ENCODE data around the gene BTN2A1.
"Not testable (repeated sequence)": the region's sequence is repeated elsewhere in the genome, so short reads cannot be mapped to it uniquely, and the experiment has no call there.

The BTN2A1 gene

DNA sequence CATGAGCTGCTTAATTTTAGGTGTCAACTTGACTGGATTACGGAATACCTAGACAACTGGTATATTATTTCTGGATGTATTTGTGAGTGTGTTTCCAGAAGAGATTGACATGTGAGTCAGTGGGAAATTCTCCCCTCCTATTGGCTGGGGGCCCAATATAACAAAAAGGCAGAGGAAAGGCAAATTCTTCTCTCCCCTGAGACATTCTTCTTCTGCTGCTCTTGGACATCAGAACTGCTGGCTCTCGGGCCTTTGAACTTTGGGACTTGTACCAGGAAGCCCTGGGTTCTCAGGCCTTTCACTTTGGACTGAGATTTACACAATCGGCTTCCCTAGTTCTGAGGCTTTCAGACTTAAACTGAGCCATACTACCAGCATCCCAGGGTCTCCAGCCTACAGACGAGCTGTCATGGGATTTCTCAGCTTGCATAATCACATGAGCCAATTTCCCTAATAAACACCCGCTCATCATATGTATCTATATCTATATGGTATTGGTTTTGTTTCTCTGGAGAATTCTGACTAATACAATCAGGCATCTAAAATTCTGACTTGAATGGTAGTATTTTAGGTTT lies 25.0 kb upstream of the BTN2A1 start:
- DNase-seq (ENCODE audit: low read depth, low spot score) = peak; percentile 74

DNA sequence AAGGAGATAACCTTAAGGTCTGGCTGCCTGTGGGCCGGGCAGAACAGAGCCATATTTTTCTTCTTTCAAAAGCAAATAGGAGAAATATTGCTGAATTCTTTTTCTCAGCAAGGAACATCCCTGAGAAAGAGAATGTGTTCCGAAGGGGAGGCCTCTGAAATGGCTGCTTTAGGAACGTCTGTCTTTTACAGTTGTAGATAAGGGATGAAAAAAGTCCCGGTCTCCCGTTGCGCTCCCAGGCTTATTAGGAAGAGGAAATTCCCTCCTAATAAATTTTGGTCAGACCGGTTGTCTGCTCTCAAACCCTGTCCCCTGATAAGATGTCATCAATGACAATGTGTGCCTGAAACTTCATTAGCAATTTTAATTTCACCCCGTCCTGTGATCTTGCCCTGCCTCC lies 24.1 kb upstream of the BTN2A1 start:
- DNase-seq (ENCODE audit: low read depth, low spot score) = not testable (repeated sequence)

DNA sequence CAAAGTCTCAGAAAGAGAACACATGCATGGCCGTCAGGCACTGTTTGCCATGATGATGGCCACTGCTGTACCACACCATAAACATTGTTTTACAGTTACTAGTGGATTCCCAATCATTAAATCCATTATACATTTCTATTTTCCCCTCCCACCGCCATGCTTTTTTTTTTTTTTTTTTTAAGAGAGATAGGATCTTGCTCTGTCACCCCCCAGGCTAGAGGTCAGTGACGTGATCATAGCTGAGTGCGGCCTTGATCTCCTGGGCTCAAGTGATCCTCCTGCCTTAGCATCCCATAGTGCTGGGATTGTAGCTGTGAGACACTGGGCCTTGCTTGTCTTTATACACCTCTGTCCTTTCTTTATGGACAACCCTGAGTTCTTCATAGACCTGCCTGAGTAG lies 21.7 kb upstream of the BTN2A1 start:
- DNase-seq (ENCODE audit: low read depth, low spot score) = no peak

DNA sequence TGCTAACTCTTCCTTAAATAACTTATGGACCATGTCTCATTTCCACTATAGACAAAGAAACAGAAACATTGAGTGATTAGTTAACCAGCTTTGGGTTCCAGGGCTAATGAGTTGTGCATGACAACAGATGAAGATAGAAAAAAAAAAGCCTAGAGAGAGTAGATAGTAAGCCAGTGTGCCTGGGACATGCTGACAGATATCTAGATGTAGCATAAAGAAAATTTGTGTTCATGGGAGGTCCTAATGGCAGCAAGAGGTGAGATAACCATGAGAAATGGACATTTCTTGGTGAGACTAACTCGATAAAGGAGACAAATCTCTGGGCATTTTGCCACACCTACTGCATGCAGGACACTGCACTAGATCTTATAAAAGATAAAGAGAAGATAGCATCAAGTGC lies 20.2 kb upstream of the BTN2A1 start:
- no peak for DNase-seq (ENCODE audit: low read depth, low spot score)

DNA sequence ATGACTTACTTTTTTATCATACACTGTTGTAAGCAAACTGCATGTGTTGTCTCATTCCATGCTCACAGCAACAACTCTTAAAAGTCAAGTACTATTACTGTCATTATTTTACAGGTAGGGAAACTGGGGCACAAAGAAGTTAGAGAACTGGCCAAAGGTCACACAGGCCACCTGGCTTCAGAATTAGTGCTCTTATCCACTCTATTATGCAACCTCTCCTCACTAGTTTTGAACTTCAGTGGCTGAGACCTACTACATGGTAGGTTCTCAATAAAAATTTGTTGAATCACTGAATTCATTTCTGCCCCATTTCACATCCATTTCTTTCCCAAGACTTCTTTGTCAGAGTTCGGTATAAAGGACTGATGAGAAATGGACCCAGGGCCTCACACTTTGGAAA lies 19.8 kb upstream of the BTN2A1 start:
- no peak for DNase-seq (ENCODE audit: low read depth, low spot score)

DNA sequence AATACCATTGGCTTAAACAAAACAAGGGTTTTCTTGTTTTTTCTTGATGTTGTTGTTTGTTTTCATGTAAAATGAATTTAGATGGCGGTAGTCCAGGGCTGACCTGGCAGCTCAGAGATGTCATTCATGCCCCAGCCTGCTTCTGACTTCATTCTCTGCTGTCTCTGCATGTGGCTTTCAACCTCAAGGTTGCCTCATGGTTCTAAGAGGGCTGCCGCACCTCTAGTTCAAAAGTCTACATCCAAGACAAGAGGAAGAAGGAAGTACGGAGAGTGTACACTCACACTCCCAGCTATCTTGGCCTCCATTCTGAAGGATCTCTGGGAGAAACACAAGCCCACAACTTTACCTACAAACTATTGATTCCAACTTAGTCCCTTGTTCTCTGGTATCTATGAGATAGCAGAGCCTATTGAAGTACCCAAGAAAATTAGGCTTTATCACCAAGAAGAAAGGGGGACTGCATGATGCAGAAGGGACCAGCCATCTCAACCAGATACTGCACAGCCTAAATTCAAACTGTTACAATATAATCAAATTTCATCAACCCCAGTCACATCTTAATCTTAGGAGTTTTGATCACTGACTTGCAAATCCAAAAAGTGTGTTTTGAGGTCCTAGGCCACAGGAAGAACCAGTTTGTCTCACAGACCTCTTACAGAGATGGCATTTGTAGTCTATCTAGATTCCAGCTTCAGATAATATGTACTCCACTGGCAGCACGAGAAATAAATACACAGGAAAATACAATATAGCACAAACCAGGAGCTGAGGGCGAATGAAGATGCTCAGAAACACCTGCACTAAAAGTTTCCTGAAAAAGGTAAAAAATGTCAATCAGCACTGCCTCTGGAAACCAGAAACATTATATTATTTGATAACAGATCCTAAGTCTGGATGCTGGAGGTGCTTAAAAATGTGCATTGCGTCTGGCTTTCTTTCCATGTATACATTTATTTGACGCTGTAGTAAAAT lies 18.3 kb upstream of the BTN2A1 start:
- DNase-seq (ENCODE audit: low read depth, low spot score) = no peak

DNA sequence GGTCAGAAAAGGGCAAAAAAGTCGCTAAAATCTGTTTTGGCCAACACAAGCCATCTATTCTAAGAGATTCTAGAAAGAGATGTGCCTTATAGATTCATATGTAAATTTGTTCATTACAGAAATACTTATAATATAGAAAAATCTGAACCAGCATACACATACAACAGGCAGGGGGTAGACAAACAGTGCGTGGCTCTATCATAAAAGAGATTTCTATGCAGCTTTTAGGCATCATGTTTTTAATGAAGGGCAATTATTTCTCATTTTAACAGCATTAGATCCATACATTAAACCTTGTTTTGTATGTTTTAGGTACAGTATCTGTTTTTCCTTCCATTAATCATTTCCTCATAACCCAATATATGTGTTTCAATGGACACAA lies 16.8 kb upstream of the BTN2A1 start:
- DNase-seq (ENCODE audit: low read depth, low spot score) = no peak

DNA sequence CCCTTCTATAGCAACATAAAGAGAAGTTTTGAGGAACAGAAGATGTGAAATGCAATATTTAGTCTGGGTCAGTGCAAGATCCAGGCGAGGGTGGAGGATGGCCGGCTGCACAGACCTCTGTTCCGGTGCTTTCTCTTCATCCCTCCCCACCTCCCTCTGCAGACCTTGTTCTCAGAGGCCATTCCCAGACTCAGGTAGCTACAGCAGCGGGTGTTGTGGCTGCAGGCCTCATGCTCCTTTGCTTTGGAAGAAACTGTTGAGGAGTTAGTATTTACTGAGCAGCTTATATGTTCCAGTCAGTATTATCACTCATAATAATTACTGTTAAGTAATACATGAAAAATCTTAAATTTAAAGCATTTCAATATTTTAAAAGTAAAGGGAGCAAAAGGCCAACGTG lies 15.8 kb upstream of the BTN2A1 start:
- DNase-seq (ENCODE audit: low read depth, low spot score) = no peak

DNA sequence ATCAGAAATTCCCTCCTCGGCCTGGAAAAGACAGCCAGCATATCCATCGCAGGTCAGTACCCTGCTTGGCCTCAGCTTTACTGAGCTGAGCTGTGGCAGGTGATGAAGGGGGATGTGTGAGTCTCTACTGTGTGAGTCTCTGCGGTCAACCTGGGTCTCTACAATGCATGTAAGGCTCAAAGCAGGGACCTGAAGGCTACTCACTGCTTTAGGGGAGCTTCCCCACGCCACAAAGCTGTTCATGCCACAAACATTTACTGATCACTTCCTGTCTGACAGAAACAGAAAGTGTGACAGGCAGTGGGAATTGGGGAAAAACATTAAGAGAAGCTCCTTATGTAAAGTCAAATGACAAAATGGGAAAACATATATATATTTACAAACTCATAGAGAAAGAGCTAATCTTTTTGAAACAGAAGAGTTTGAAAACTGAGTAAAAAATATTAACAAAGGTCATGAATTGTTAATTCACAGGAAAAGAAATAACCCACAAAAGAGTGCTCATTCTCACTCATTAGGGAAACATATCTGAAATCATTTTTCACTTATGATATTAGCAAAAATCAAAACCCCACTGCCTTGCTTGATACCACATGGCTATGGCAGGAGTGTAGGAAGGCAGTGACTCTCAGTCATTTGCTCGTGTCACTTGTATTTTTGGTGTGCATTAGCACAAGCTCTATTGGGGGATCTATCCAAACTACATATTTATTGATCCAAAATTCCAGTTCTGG lies 11.7 kb upstream of the BTN2A1 start:
- no peak for DNase-seq (ENCODE audit: low read depth, low spot score)

DNA sequence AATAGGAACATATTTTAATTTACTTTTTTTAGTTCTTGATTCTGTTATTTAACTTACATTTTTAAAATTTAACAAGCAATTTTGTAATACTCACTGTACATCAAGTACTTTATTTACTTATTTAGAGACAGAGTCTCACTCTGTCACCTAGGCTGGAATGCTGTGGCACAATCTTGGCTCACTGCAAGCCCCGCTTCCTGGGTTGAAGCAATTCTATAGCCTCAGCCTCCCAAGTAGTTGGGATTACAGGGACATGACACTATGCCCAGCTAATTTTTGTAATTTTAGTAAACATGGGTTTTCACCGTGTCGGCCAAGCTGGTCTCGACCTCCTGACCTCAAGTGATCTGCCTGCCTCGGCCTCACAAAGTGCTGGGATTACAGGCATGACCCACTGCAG lies 10.5 kb upstream of the BTN2A1 start:
- DNase-seq (ENCODE audit: low read depth, low spot score) = no peak

DNA sequence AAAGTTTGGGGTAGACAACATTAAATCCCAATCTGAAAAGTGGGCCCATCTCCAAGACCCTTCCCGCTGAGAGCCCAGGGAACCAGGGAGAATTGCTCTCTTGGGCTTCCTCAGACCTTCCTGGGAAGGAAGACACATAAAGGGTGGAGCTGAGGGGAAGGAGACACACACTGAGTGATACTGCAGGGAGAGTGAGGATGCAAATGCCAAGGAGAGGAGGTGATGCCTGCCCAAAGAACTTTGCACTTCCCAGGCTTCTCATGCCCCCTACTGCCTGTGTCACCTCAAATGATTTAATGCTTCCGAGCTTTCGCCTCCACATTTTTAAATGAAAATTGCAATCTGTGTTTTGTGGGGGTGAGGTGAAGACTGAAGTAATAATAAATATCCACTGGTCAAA lies 7.5 kb upstream of the BTN2A1 start:
- no peak for DNase-seq (ENCODE audit: low read depth, low spot score)

DNA sequence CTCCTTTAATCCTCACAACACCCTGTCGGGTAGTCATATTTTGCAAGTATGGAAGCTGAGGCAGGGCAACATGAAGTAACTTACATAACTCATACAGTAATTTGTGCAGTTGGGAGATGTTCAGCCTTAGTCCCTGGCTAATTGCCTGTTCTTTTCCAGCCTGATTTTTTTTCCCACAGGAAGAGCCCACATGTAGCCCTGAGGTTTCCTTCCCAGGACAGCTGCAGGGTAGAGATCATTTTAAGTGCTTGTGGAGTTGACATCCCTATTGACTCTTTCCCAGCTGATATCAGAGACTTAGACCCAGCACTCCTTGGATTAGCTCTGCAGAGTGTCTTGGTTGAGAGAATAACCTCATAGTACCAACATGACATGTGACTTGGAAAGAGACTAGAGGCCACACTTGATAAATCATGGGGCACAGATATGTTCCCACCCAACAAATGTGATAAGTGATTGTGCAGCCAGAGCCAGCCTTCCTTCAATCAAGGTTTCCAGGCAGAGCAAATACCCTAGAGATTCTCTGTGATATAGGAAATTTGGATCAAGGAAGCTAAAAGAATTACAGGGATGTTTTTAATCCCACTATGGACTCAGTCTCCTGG lies 5.0 kb upstream of the BTN2A1 start:
- no peak for DNase-seq (ENCODE audit: low read depth, low spot score)

DNA sequence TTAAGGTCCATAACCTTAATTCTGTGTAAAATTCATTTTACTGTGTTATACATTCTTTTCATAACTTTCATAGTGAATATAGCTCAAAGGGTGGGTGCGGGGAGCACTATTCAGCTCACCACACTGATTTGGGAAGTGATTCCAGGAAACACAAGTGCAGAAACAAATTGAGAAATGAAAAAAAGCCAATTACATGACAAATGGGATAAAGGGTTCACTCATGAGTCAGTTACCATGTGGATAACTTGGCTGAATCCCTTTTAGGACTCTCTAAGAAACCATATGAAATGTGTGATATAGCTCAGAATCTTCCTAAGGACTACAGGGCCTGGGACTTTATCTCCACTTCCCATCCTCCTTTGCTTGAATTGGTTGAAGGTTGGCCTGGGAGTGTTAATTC lies 3.1 kb upstream of the BTN2A1 start:
- no peak for DNase-seq (ENCODE audit: low read depth, low spot score)

DNA sequence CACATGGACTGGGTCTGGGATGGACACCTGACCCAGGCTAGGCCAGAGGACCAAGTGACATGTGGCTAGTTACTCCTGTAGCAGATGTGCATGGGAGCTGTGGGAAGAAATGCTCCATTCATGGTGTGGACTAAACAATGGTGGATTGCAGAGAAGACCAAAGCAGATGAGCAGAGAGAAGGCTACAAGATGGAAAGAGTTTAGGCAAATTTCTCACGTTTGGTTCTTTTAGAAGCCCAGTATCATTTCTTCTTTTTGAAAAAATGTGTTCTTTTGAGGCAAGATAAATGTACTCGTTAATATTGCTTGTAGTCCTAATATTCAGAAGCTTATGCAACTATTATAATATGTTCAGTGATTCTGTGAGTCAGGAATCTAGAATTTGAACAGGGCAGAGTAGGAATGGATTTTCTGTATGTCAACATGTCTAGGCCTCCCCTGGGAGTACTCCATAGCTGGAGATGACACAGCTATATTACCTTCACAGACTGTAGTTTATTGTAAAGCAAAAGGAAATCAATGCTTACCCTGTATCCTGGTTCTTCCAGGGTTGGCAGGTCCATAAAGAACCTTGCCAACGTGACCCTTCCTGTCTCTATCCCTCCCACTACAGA lies 2.3 kb upstream of the BTN2A1 start:
- DNase-seq (ENCODE audit: low read depth, low spot score) = no peak

DNA sequence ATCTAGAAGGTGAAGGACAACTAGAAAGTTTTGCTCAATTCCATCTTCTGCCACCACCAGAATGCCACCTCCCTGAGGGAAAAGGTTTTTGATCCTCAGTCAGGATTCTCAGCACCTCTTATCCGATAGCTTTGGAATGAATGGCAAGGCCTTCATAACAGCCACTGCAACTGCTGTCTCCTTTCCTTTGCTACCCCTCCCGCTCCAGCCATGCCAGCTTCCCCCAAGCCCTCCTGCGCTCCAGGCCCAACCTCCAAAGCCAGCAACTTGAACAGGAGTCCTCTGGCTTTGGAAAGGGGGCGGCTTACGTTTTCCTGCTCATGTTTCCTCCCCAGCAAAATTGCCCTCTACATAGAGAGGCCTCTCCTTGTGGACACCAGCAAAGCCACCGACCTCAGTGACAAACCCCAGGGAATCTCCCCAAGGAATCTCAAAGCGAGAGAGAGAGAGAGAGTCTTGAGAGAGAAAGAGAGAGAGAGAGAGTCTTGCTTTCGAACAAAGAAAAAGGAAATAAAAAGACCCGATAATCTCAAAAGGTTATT lies 420 bp upstream of the BTN2A1 start:
- DNase-seq (ENCODE audit: low read depth, low spot score) = no peak

DNA sequence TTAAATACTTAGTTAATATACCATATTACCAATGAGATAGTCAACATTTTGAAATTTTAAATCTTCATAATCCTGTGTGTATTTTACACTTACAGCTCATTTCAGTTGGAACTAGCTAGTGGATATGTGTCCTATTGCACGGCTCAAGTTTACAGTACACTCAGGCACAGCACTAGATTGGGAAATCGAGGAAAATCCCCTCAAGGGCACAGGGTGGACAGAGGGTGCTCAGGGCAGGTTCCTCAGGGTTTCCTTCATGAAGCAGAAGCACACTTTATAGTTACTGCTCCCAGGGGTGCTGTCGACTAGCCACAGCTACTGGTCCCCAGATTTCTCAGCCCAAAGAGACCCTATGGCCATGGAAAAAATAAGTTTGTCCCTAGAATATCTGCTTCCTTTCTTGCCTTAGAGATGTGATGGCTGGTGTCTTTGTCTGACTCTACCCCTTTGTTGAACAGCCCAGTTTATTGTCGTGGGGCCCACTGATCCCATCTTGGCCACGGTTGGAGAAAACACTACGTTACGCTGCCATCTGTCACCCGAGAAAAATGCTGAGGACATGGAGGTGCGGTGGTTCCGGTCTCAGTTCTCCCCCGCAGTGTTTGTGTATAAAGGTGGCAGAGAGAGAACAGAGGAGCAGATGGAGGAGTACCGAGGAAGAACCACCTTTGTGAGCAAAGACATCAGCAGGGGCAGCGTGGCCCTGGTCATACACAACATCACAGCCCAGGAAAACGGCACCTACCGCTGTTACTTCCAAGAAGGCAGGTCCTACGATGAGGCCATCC lies 1.5 kb downstream of the BTN2A1 start:
- no peak for DNase-seq (ENCODE audit: low read depth, low spot score)

DNA sequence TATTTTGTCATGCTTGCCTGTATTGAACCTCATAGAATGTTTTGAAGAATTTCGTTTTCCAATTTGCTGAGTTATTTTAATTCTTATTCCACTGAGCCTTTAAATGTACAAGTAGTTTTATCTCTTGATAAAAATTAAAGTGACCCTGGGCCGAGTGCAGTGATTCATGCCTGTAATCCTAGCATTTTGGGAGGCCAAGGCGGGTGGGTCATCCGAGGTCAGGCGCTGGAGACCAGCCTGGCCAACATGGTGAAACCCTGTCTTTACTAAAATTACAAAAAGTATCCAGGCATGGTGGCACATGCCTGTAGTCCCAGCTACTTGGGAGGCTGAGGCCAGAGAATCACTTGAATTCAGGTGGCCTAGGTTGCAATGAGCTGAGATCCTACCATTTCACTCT lies 3.6 kb downstream of the BTN2A1 start:
- DNase-seq (ENCODE audit: low read depth, low spot score) = not testable (repeated sequence)

DNA sequence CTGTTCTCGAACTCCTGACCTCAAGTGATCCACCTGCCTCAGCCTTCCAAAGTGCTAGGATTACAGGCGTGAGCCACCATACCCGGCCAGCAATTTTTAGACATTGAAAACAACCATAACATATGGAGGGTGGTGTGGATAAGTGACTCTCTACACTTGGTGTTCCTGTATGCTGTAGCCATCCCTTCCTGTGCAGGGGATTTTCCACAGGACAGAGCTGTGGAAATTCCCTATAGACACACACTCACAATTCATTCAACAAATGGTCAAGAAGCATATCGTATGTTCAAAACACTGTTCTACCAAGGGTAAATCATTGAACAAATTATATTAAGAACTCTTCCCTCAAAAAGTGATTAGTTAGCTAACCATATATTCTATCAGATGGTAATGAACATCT lies 6.3 kb downstream of the BTN2A1 start:
- DNase-seq (ENCODE audit: low read depth, low spot score) = no peak

DNA sequence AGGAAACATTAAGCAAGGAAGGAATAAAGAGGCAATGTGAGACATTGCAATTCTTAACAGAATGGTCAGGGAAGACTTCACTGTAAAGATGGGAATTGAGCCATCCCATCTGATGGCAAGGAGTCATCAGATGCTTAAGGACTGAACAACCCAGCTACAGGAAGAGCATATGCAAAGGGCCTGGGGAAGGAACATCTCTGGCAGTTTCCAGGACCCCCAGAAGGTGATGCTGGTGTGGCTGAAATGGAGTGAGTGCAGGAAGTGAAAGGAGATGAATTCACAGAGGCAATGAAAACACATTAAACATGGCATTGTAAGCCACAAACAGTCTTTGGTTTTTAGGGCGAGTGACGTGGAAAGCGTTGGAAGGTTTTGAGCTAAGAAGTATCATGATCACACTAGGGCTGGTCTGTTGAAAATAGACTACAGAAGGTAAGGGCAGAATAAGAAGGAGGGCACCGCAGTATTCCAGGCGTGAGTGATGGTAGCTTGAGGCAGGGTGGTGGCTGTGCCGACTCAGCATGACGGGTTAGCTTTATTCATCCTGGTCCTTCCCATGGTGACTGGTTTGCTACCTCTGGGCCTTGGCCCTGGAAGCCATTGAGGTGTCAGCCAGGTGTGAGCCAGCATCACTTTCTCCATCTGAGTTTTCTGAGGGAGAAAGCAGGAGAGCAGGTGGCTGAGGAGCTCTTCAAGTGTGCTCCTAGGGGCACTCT lies 6.8 kb downstream of the BTN2A1 start:
- DNase-seq (ENCODE audit: low read depth, low spot score) = no peak

DNA sequence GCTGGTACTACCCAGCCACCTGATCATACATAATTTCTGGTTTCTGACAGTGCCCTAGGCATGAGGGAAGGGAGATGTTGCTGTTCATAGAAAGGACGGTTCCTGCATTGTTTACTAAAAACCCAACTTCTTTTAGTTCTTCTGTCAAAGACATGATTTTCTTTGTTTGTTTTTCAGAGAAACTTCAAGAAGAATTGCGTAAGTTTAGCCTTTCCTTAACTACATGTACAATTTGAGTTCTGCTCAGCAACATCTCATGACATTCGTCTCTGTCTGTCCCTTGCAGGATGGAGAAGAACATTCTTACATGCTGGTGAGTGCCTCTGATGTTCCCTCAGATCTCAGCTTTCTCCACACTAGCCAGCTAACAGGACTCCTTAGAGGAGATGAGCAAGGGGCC lies 8.0 kb downstream of the BTN2A1 start:
- no peak for DNase-seq (ENCODE audit: low read depth, low spot score)
